Measurements from ENCODE around the gene CSHL1. TPM values are rescaled to one million over a fixed set of nuclear protein-coding genes. Genes with fewer than 3 reads are reported as not detected.
A peak's percentile ranks its signal among the peaks of the same experiment; 100 is the strongest.
"Not testable (repeated sequence)": the region's sequence is repeated elsewhere in the genome, so short reads cannot be mapped to it uniquely, and the experiment has no call there.

Gene CSHL1
- total and polyA plus RNA-seq, 9 donors, result 0.27 to 0.55 (median 0.29) TPM; not detected in 5

DNA sequence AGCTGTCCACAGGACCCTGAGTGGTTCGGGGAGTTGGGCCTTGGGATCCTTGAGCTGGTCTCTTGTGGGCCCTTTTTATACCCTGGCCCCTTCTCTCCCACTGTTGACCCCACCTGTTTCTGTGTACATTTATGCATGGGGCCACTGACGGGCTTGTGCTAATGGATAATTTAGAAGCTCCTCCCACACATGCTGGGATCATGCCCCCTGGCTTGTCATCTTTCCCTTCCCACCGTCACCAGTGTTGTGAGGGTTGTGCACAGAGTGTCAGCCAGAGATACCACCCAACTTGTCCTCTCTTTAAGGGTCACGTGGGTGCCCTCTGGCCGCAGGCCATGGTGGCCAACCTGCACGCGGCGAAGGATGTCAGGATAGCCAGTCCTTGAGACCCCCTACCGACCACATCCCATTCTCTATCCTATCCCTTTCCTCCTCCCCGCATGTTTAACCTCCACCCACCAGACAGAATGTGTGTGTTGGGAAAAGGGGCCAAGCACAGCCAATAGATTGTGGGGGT, 7.8 kb upstream of the CSHL1 start, which contains the start of gene GH1:
GH1 (minus strand) TSS at position 51 of the 517 bp plus-strand sequence. CDS start 63 bp downstream, outside the sequence.
- H3K36me3 ChIP-seq (ENCODE audit: control insufficient read depth, insufficient read depth, low read length); DNase-seq; H3K4me1 ChIP-seq (ENCODE audit: control insufficient read depth, insufficient read depth, low read length); H3K9me3 ChIP-seq (replicated peaks; ENCODE audit: control insufficient read depth, low read depth, low read length); H3K4me3 ChIP-seq (ENCODE audit: low read length); H3K27me3 ChIP-seq (ENCODE audit: control insufficient read depth, insufficient read depth, low read length); H3K27ac ChIP-seq (ENCODE audit: low read length): not testable (repeated sequence)
- 67% methylated on average over 1 of the region's 10 CpGs for WGBS (ENCODE audit: insufficient coverage)

DNA sequence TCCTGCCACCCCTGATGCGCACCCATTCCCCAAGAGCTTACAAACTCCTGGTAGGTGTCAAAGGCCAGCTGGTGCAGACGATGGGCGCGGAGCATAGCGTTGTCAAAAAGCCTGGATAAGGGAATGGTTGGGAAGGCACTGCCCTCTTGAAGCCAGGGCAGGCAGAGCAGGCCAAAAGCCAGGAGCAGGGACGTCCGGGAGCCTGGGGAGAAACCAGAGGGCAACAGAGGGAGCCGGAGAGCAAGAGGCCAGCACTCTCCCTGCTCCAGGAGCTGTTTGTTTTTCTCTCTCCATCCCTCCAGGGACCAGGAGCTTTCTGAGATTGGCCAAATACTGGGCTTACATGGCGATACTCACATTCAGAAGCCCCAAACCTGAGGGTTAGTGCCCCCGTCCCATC, 7.2 kb upstream of the CSHL1 start:
- Histone ChIP-seq H3K9me3 (replicated peaks; ENCODE audit: control insufficient read depth, low read depth, low read length) (no peaks in the 10 kb centered on the region), H3K36me3 (ENCODE audit: control insufficient read depth, insufficient read depth, low read length) (no peaks in the 10 kb centered on the region), H3K4me3 (ENCODE audit: low read length) (no peak overlapping the region), H3K27ac (ENCODE audit: low read length) (no peak overlapping the region), H3K27me3 (ENCODE audit: control insufficient read depth, insufficient read depth, low read length) (peaks cover 4% of the 10 kb centered on the region), H3K4me1 (ENCODE audit: control insufficient read depth, insufficient read depth, low read length) (no peaks in the 10 kb centered on the region)
- DNase-seq, result no peak
- 52% methylated on average over 7 of the region's 10 CpGs for WGBS (ENCODE audit: insufficient coverage)

DNA sequence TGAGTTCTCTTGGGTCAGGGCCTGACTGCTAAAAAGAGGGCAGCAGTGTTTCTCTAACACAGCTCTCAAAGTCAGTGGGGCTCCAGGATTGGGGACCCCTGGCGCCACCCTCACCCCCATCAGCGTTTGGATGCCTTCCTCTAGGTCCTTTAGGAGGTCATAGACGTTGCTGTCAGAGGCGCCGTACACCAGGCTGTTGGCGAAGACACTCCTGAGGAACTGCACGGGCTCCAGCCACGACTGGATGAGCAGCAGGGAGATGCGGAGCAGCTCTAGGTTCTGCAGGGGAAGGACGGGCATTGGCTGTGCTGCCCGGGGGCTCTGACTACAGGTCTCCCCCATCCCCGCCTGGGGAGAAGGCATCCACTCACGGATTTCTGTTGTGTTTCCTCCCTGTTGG, 6.6 kb upstream of the CSHL1 start:
- Histone ChIP-seq H3K4me3 (ENCODE audit: low read length) (no peak overlapping the region), H3K27ac (ENCODE audit: low read length) (no peak overlapping the region), H3K27me3 (ENCODE audit: control insufficient read depth, insufficient read depth, low read length) (peaks cover 4% of the 10 kb centered on the region), H3K36me3 (ENCODE audit: control insufficient read depth, insufficient read depth, low read length) (no peaks in the 10 kb centered on the region), H3K4me1 (ENCODE audit: control insufficient read depth, insufficient read depth, low read length) (no peaks in the 10 kb centered on the region), H3K9me3 (replicated peaks; ENCODE audit: control insufficient read depth, low read depth, low read length) (no peaks in the 10 kb centered on the region)
- WGBS (ENCODE audit: insufficient coverage), result 83% methylated on average over 12 of the region's 13 CpGs
- DNase-seq, result no peak

DNA sequence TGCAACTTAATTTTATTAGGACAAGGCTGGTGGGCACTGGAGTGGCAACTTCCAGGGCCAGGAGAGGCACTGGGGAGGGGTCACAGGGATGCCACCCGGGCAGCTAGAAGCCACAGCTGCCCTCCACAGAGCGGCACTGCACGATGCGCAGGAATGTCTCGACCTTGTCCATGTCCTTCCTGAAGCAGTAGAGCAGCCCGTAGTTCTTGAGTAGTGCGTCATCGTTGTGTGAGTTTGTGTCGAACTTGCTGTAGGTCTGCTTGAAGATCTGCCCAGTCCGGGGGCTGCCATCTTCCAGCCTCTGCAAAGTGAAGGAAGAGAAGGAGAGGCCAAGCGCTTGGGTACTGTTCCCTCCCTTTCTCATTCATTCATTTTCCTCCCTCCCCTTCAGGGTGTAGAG, 6.1 kb upstream of the CSHL1 start:
- not testable (repeated sequence) for H3K4me1 ChIP-seq (ENCODE audit: control insufficient read depth, insufficient read depth, low read length); H3K9me3 ChIP-seq (replicated peaks; ENCODE audit: control insufficient read depth, low read depth, low read length); DNase-seq; H3K4me3 ChIP-seq (ENCODE audit: low read length); H3K27ac ChIP-seq (ENCODE audit: low read length); H3K27me3 ChIP-seq (ENCODE audit: control insufficient read depth, insufficient read depth, low read length); H3K36me3 ChIP-seq (ENCODE audit: control insufficient read depth, insufficient read depth, low read length)
- WGBS (ENCODE audit: insufficient coverage), result no CpG with 5 or more reads among the region's 11 CpGs

DNA sequence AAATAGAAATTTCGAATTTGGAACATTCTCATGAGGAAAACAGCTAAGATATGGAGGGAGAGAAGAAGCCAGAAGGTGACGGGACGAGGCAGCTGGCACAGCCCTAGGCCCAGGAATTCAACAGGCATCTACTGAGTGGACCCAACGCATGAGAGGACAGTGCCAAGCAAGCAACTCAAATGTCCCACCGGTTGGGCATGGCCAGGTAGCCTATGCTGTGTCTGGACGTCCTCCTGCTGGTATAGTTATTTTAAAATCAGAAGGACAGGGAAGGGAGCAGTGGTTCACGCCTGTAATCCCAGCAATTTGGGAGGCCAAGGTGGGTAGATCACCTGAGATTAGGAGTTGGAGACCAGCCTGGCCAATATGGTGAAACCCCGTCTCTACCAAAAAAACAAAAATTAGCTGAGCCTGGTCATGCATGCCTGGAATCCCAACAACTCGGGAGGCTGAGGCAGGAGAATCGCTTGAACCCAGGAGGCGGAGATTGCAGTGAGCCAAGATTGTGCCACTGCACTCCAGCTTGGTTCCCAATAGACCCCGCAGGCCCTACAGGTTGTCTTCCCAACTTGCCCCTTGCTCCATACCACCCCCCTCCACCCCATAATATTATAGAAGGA, 5.6 kb upstream of the CSHL1 start:
- no peaks in the 10 kb centered on the region for H3K4me1 ChIP-seq (ENCODE audit: control insufficient read depth, insufficient read depth, low read length)
- peaks cover 4% of the 10 kb centered on the region for H3K27me3 ChIP-seq (ENCODE audit: control insufficient read depth, insufficient read depth, low read length)
- H3K36me3 ChIP-seq (ENCODE audit: control insufficient read depth, insufficient read depth, low read length), result no peaks in the 10 kb centered on the region
- H3K4me3 ChIP-seq (ENCODE audit: low read length), result no peak overlapping the region
- WGBS (ENCODE audit: insufficient coverage), result 71% methylated on average over 10 of the region's 12 CpGs
- H3K9me3 ChIP-seq (replicated peaks; ENCODE audit: control insufficient read depth, low read depth, low read length), result no peaks in the 10 kb centered on the region
- DNase-seq, result no peak
- H3K27ac ChIP-seq (ENCODE audit: low read length), result no peak overlapping the region

DNA sequence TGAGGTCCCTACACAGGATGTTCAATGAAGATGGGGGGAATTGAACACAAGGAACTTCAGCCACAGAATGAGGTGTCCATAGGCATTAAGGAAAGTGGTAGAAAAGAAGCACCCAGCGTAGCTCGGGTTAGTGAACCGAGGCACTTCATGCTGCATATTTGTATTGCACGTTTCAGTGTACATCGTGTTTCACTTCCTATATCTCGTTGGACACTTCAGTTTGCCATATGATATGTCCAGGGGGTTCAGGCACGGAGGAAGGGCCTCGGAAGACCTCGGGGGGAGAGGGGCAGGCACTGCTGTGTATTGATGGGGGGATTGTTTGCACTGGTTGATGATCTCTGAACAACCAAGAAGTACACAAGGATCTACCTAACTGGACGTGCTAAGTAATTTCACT, 4.7 kb upstream of the CSHL1 start:
- H3K27ac ChIP-seq (ENCODE audit: low read length); H3K36me3 ChIP-seq (ENCODE audit: control insufficient read depth, insufficient read depth, low read length); H3K4me3 ChIP-seq (ENCODE audit: low read length); H3K27me3 ChIP-seq (ENCODE audit: control insufficient read depth, insufficient read depth, low read length); H3K9me3 ChIP-seq (replicated peaks; ENCODE audit: control insufficient read depth, low read depth, low read length); H3K4me1 ChIP-seq (ENCODE audit: control insufficient read depth, insufficient read depth, low read length); DNase-seq: not testable (repeated sequence)
- 77% methylated on average over 2 of the region's 10 CpGs for WGBS (ENCODE audit: insufficient coverage)

DNA sequence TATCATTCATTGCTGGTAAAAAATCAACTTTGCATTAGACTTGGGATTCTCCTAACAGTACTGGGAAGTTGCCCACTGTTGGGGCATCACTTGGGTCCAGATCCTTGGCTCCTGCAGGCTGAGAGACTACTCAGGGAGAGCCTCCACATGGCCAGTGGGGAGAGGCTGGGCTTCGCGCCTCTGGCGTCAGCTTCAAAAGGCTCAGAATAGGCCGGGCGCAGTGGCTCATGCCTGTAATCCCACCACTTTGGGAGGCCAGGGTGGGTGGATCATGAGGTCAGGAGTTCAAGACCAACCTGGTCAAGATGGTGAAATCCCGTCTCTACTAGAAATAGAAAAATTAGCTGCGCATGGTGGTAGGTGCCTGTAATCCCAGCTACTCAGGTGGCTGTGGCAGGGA, 3.4 kb upstream of the CSHL1 start:
- 90% methylated on average over 7 of the region's 7 CpGs for WGBS (ENCODE audit: insufficient coverage)
- Histone ChIP-seq H3K9me3 (replicated peaks; ENCODE audit: control insufficient read depth, low read depth, low read length) (no peaks in the 10 kb centered on the region), H3K36me3 (ENCODE audit: control insufficient read depth, insufficient read depth, low read length) (no peaks in the 10 kb centered on the region), H3K4me1 (ENCODE audit: control insufficient read depth, insufficient read depth, low read length) (no peaks in the 10 kb centered on the region), H3K27me3 (ENCODE audit: control insufficient read depth, insufficient read depth, low read length) (peaks cover 4% of the 10 kb centered on the region), H3K27ac (ENCODE audit: low read length) (no peak overlapping the region), H3K4me3 (ENCODE audit: low read length) (no peak overlapping the region)
- DNase-seq, result no peak

DNA sequence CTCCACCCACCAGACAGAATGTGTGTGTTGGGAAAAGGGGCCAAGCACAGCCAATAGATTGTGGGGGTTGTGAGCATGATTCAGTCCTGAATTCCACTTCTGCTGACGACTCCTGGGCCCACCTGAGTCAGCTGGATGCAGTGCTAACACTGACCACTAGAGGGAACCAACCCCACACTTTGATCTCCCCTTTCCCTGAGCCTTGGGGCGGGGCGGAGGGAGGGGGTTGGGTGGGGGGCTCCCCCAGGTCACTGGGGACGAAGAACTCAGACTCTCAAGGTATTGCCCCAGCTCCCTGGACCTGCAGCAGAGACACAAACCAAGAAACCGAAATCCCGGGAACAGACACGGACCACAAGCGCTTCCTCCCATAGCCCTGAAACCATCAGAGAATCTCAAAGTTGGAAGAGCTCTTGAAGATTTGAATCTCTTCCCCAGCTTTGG, 621 bp upstream of the CSHL1 start:
- peak; percentile 28 for DNase-seq
- no peak overlapping the region for H3K27ac ChIP-seq (ENCODE audit: low read length)
- no peaks in the 10 kb centered on the region for H3K36me3 ChIP-seq (ENCODE audit: control insufficient read depth, insufficient read depth, low read length)
- H3K4me3 ChIP-seq (ENCODE audit: low read length), result no peak overlapping the region
- 46% methylated on average over 5 of the region's 8 CpGs for WGBS (ENCODE audit: insufficient coverage)
- H3K9me3 ChIP-seq (replicated peaks; ENCODE audit: control insufficient read depth, low read depth, low read length), result no peaks in the 10 kb centered on the region
- no peaks in the 10 kb centered on the region for H3K4me1 ChIP-seq (ENCODE audit: control insufficient read depth, insufficient read depth, low read length)
- H3K27me3 ChIP-seq (ENCODE audit: control insufficient read depth, insufficient read depth, low read length), result no peaks in the 10 kb centered on the region

DNA sequence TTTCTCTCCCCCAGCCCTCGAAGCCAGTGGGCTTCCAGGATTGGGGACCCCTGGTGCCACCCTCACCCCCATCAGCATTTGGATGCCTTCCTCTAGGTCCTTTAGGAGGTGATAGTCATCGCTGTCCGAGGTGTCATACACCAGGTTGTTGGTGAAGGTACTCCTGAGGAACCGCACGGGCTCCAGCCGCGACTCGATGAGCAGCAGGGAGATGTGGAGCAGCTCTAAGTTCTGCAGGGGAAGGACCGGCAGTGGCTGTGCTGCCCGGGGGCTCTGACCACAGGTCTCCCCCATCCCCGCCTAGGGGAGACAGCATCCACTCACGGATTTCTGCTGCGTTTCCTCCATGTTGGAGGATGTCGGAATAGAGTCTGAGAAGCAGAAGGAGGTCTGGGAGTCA, 962 bp downstream of the CSHL1 start:
- no peak for DNase-seq
- no peak overlapping the region for H3K27ac ChIP-seq (ENCODE audit: low read length)
- no peaks in the 10 kb centered on the region for H3K36me3 ChIP-seq (ENCODE audit: control insufficient read depth, insufficient read depth, low read length)
- H3K27me3 ChIP-seq (ENCODE audit: control insufficient read depth, insufficient read depth, low read length), result no peaks in the 10 kb centered on the region
- no peaks in the 10 kb centered on the region for H3K4me1 ChIP-seq (ENCODE audit: control insufficient read depth, insufficient read depth, low read length)
- WGBS (ENCODE audit: insufficient coverage), result 75% methylated on average over 10 of the region's 14 CpGs
- H3K4me3 ChIP-seq (ENCODE audit: low read length), result no peak overlapping the region
- H3K9me3 ChIP-seq (replicated peaks; ENCODE audit: control insufficient read depth, low read depth, low read length), result no peaks in the 10 kb centered on the region

DNA sequence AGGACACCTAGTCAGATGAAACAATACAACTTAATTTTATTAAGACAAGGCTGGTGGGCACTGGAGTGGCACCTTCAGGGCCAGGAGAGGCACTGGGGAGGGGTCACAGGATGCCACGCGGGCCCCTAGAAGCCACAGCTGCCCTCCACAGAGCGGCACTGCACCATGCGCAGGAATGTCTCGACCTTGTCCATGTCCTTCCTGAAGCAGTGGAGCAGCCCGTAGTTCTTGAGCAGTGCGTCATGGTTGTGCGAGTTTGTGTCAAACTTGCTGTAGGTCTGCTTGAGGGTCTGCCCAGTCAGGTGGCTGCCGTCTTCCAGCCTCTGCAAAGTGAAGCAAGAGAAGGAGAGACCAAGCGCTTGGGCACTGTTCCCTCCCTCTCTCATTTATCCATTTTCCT, 1.5 kb downstream of the CSHL1 start:
- not testable (repeated sequence) for H3K9me3 ChIP-seq (replicated peaks; ENCODE audit: control insufficient read depth, low read depth, low read length); H3K4me3 ChIP-seq (ENCODE audit: low read length); H3K4me1 ChIP-seq (ENCODE audit: control insufficient read depth, insufficient read depth, low read length); H3K27me3 ChIP-seq (ENCODE audit: control insufficient read depth, insufficient read depth, low read length); H3K27ac ChIP-seq (ENCODE audit: low read length); DNase-seq; H3K36me3 ChIP-seq (ENCODE audit: control insufficient read depth, insufficient read depth, low read length)
- WGBS (ENCODE audit: insufficient coverage), result 94% methylated on average over 5 of the region's 10 CpGs

Data from muscle of leg (tissue), 11 donors.